ENCODE measurements around the gene COPG2. TPM values are rescaled to one million over a fixed set of nuclear protein-coding genes. Genes with fewer than 3 reads are reported as not detected.

Gene COPG2
- total and polyA plus RNA-seq, 12 donors = 5.3 to 27.2 (median 22.9) TPM

GRCh38 chr7:130479716-130480400, 188.7 kb downstream of the COPG2 start:
- Histone ChIP-seq H3K9me3 (peaks cover 0 to 17% (median 5%) of the 10 kb centered on the region in 11 donors), H3K27me3 (peaks cover 0 to 31% (median 12%) of the 10 kb centered on the region in 7 donors), H3K4me1 (no peaks in the 10 kb centered on the region), H3K36me3 (no peaks in the 10 kb centered on the region), H3K27ac (no peak overlapping the region), H3K4me3 (no peak overlapping the region)
- no peak for TF ChIP-seq CTCF (IDR thresholded peaks at IDR 0.05)
- intact Hi-C loops (cut with DNase I) = loop anchor here in 5 of 10 donors (10.0 kb wide), 4 partner anchors 55 to 245 kb away; no protein-coding TSS in a partner anchor
- WGBS, 2 donors = 89 to 91% methylated on average over 1 of the region's 1 CpG
- no peak for DNase-seq
- ATAC-seq = no peak

- H3K9me3 ChIP-seq = peaks cover 0 to 17% (median 5%) of the 10 kb centered on the region in 11 donors
- DNase-seq = no peak
- peaks cover 0 to 4% (median 0%) of the 10 kb centered on the region in 9 donors for H3K4me1 ChIP-seq
- intact Hi-C loops (cut with DNase I) = no loop called here
- 91 to 92% methylated on average over 3 of the region's 3 CpGs for WGBS, 2 donors
- peaks cover 0 to 25% (median 8%) of the 10 kb centered on the region in 7 donors for H3K27me3 ChIP-seq
- TF ChIP-seq CTCF (IDR thresholded peaks at IDR 0.05) = no peak
- ATAC-seq = no peak
- no peaks in the 10 kb centered on the region for H3K36me3 ChIP-seq
- H3K27ac ChIP-seq = no peak overlapping the region
- H3K4me3 ChIP-seq = no peak overlapping the region
Observed at GRCh38 chr7:130478991-130479390, 189.6 kb downstream of the COPG2 start.

- intact Hi-C loops (cut with DNase I) = no loop called here
- WGBS, 2 donors = 76 to 77% methylated on average over 9 of the region's 9 CpGs
- no peak for TF ChIP-seq CTCF (IDR thresholded peaks at IDR 0.05)
- Histone ChIP-seq H3K9me3 (peaks cover 0 to 17% (median 5%) of the 10 kb centered on the region in 11 donors), H3K4me3 (no peak overlapping the region), H3K36me3 (no peaks in the 10 kb centered on the region), H3K27me3 (peaks cover 0 to under 1% (median 0%) of the 10 kb centered on the region in 7 donors), H3K4me1 (peaks cover 0 to 10% (median 0%) of the 10 kb centered on the region in 9 donors), H3K27ac (no peak overlapping the region)
- ATAC-seq (no peak), DNase-seq (no peak)
Observed at GRCh38 chr7:130476297-130477150, 192.0 kb downstream of the COPG2 start.

GRCh38 chr7:130475776-130476175, 192.8 kb downstream of the COPG2 start:
- Histone ChIP-seq H3K9me3 (peaks cover 0 to 17% (median 5%) of the 10 kb centered on the region in 11 donors), H3K36me3 (no peaks in the 10 kb centered on the region), H3K4me3 (no peak overlapping the region), H3K4me1 (peaks cover 0 to 10% (median 0%) of the 10 kb centered on the region in 9 donors), H3K27me3 (no peaks in the 10 kb centered on the region), H3K27ac (no peak overlapping the region)
- 74 to 80% methylated on average over 7 of the region's 7 CpGs for WGBS, 2 donors
- intact Hi-C loops (cut with DNase I) = no loop called here
- no peak for TF ChIP-seq CTCF (IDR thresholded peaks at IDR 0.05)
- DNase-seq = no peak
- no peak for ATAC-seq
